Activated naive CD8-positive, alpha-beta T cell treated with anti-CD3 and anti-CD28 coated beads for 36 hours (primary cell): Measurements from ENCODE around the gene GRK7. TPM values are rescaled to one million over a fixed set of nuclear protein-coding genes. Genes with fewer than 3 reads are reported as not detected.
"Not testable (repeated sequence)": the region's sequence is repeated elsewhere in the genome, so short reads cannot be mapped to it uniquely, and the experiment has no call there.

Experiments used
- DNase-seq: peaks from one replicate; pipeline ENCODE4 v3.0.0; 2021
- H3K27ac Mint-ChIP-seq: one replicate; pipeline ENCODE4 v1.8.0; 2022; ENCODE audit warnings: mild to moderate bottlenecking, moderate library complexity, mixed read lengths
- H3K27me3 Mint-ChIP-seq: one replicate; pipeline ENCODE4 v1.8.0; 2022; ENCODE audit warnings: mild to moderate bottlenecking, mixed read lengths
- H3K36me3 Mint-ChIP-seq: one replicate; pipeline ENCODE4 v1.8.0; 2021; ENCODE audit warnings: mild to moderate bottlenecking, mixed read lengths
- H3K4me1 Mint-ChIP-seq: one replicate; pipeline ENCODE4 v1.8.0; 2021; ENCODE audit warnings: mixed read lengths
- H3K4me3 Mint-ChIP-seq: one replicate; pipeline ENCODE4 v1.8.0; 2022; ENCODE audit warnings: mild to moderate bottlenecking, moderate library complexity, mixed read lengths
- H3K9me3 Mint-ChIP-seq: one replicate; pipeline ENCODE4 v1.8.0; 2022; ENCODE audit warnings: mixed read lengths
- total RNA-seq, 2 experiments: library from RNA; stranded (reverse); gene quantifications; one replicate each; pipeline ENCODE4 v1.2.3, GENCODE V29; 2021

GRK7 gene
- total RNA-seq, 2 experiments from 2014 or later = not detected

GRCh38 chr3:141738022-141738890 is 25.0 kb upstream of the GRK7 start, which contains the start of gene RNF7:
RNF7 (plus strand) TSS chr3:141738298; CDS start chr3:141738342, 44 bp downstream.
- peak within 1 kb of the TSS; percentile 99 for H3K4me3 Mint-ChIP-seq
- DNase-seq = peak; percentile 99
- H3K27ac Mint-ChIP-seq = peak within 1 kb of the TSS; percentile 99
- H3K9me3 Mint-ChIP-seq = no peaks in the 10 kb centered on the region
- no peaks in the 10 kb centered on the region for H3K27me3 Mint-ChIP-seq
- peaks cover 26% of the 10 kb centered on the region for H3K4me1 Mint-ChIP-seq
- H3K36me3 Mint-ChIP-seq = peaks cover 5% of the 10 kb centered on the region

- Mint-ChIP-seq H3K36me3 (peaks cover 5% of the 10 kb centered on the region), H3K27ac (peak overlapping the region; percentile 99), H3K27me3 (no peaks in the 10 kb centered on the region), H3K9me3 (no peaks in the 10 kb centered on the region), H3K4me3 (peak overlapping the region; percentile 99), H3K4me1 (peaks cover 29% of the 10 kb centered on the region)
- no peak for DNase-seq
Measured at GRCh38 chr3:141738891-141739363, 24.3 kb upstream of the GRK7 start.

- Mint-ChIP-seq H3K27me3 (no peaks in the 10 kb centered on the region), H3K27ac (peak overlapping the region; percentile 99), H3K9me3 (no peaks in the 10 kb centered on the region), H3K36me3 (peaks cover 13% of the 10 kb centered on the region), H3K4me1 (peaks cover 36% of the 10 kb centered on the region), H3K4me3 (peak overlapping the region; percentile 99)
- no peak for DNase-seq
Measured at GRCh38 chr3:141739731-141740130, 23.5 kb upstream of the GRK7 start.

GRCh38 chr3:141740349-141740748 is 22.9 kb upstream of the GRK7 start:
- no peak overlapping the region for H3K27ac Mint-ChIP-seq

GRCh38 chr3:141743305-141743704 is 19.9 kb upstream of the GRK7 start:
- no peaks in the 10 kb centered on the region for H3K27me3 Mint-ChIP-seq
- peaks cover 19% of the 10 kb centered on the region for H3K36me3 Mint-ChIP-seq
- H3K4me1 Mint-ChIP-seq = peaks cover 40% of the 10 kb centered on the region
- no peak overlapping the region for H3K27ac Mint-ChIP-seq
- no peaks in the 10 kb centered on the region for H3K9me3 Mint-ChIP-seq
- no peak overlapping the region for H3K4me3 Mint-ChIP-seq
- no peak for DNase-seq

More at GRCh38 chr3:141740349-141740748, 22.9 kb upstream of the GRK7 start:
- H3K4me1 Mint-ChIP-seq = peaks cover 36% of the 10 kb centered on the region
- no peaks in the 10 kb centered on the region for H3K27me3 Mint-ChIP-seq
- peaks cover 17% of the 10 kb centered on the region for H3K36me3 Mint-ChIP-seq
- no peaks in the 10 kb centered on the region for H3K9me3 Mint-ChIP-seq
- peak overlapping the region; percentile 99 for H3K4me3 Mint-ChIP-seq
- DNase-seq = no peak

GRCh38 chr3:141746962-141747361 is 16.2 kb upstream of the GRK7 start:
- Mint-ChIP-seq H3K4me1 (peaks cover 23% of the 10 kb centered on the region), H3K27ac (no peak overlapping the region), H3K9me3 (no peaks in the 10 kb centered on the region), H3K4me3 (no peak overlapping the region), H3K27me3 (no peaks in the 10 kb centered on the region), H3K36me3 (peaks cover 18% of the 10 kb centered on the region)
- no peak for DNase-seq

GRCh38 chr3:141753399-141753798 is 9.8 kb upstream of the GRK7 start:
- Mint-ChIP-seq H3K27me3 (no peaks in the 10 kb centered on the region), H3K27ac (no peak overlapping the region)

GRCh38 chr3:141754032-141754431 is 9.2 kb upstream of the GRK7 start:
- Mint-ChIP-seq H3K4me1 (no peaks in the 10 kb centered on the region), H3K27ac (no peak overlapping the region), H3K9me3 (no peaks in the 10 kb centered on the region), H3K36me3 (peaks cover 2% of the 10 kb centered on the region), H3K27me3 (no peaks in the 10 kb centered on the region), H3K4me3 (no peak overlapping the region)
- no peak for DNase-seq

More at GRCh38 chr3:141753399-141753798, 9.8 kb upstream of the GRK7 start:
- no peak overlapping the region for H3K4me3 Mint-ChIP-seq
- DNase-seq = no peak
- H3K4me1 Mint-ChIP-seq = no peaks in the 10 kb centered on the region
- H3K9me3 Mint-ChIP-seq = no peaks in the 10 kb centered on the region
- H3K36me3 Mint-ChIP-seq = peaks cover 2% of the 10 kb centered on the region

- not testable (repeated sequence) for H3K27ac Mint-ChIP-seq, H3K36me3 Mint-ChIP-seq, H3K4me3 Mint-ChIP-seq, H3K27me3 Mint-ChIP-seq, H3K9me3 Mint-ChIP-seq, DNase-seq, H3K4me1 Mint-ChIP-seq
Measured at GRCh38 chr3:141762552-141762951, 656 bp upstream of the GRK7 start.

GRCh38 chr3:141764045-141764444 is 837 bp downstream of the GRK7 start:
- no peak overlapping the region for H3K4me3 Mint-ChIP-seq
- peaks cover 3% of the 10 kb centered on the region for H3K36me3 Mint-ChIP-seq
- no peak overlapping the region for H3K27ac Mint-ChIP-seq
- DNase-seq = no peak
- no peaks in the 10 kb centered on the region for H3K27me3 Mint-ChIP-seq
- H3K9me3 Mint-ChIP-seq = no peaks in the 10 kb centered on the region
- H3K4me1 Mint-ChIP-seq = peaks cover 4% of the 10 kb centered on the region

GRCh38 chr3:141764465-141764864 is 1.3 kb downstream of the GRK7 start:
- Mint-ChIP-seq H3K4me1 (peaks cover 4% of the 10 kb centered on the region), H3K36me3 (peaks cover 4% of the 10 kb centered on the region), H3K27me3 (no peaks in the 10 kb centered on the region), H3K9me3 (no peaks in the 10 kb centered on the region), H3K4me3 (no peak overlapping the region), H3K27ac (no peak overlapping the region)
- no peak for DNase-seq

GRCh38 chr3:141764986-141765385 is 1.8 kb downstream of the GRK7 start:
- no peak for DNase-seq
- H3K4me3 Mint-ChIP-seq = no peak overlapping the region

GRCh38 chr3:141767066-141767465 is 3.9 kb downstream of the GRK7 start:
- Mint-ChIP-seq H3K27ac (no peak overlapping the region), H3K4me1 (peaks cover 4% of the 10 kb centered on the region), H3K36me3 (peaks cover 4% of the 10 kb centered on the region), H3K9me3 (no peaks in the 10 kb centered on the region), H3K4me3 (no peak overlapping the region), H3K27me3 (no peaks in the 10 kb centered on the region)
- no peak for DNase-seq

More at GRCh38 chr3:141764986-141765385, 1.8 kb downstream of the GRK7 start:
- H3K9me3 Mint-ChIP-seq = no peaks in the 10 kb centered on the region
- peaks cover 4% of the 10 kb centered on the region for H3K36me3 Mint-ChIP-seq
- no peaks in the 10 kb centered on the region for H3K27me3 Mint-ChIP-seq
- no peak overlapping the region for H3K27ac Mint-ChIP-seq
- H3K4me1 Mint-ChIP-seq = peaks cover 4% of the 10 kb centered on the region

GRCh38 chr3:141769221-141769894 is 6.2 kb downstream of the GRK7 start:
- Mint-ChIP-seq H3K36me3 (peaks cover 4% of the 10 kb centered on the region), H3K9me3 (no peaks in the 10 kb centered on the region), H3K27ac (no peak overlapping the region), H3K4me3 (no peak overlapping the region), H3K4me1 (peaks cover 4% of the 10 kb centered on the region), H3K27me3 (no peaks in the 10 kb centered on the region)
- no peak for DNase-seq

GRCh38 chr3:141773676-141774075 is 10.5 kb downstream of the GRK7 start:
- Mint-ChIP-seq H3K9me3 (no peaks in the 10 kb centered on the region), H3K36me3 (peaks cover 3% of the 10 kb centered on the region), H3K4me3 (no peak overlapping the region), H3K27me3 (no peaks in the 10 kb centered on the region), H3K4me1 (no peaks in the 10 kb centered on the region), H3K27ac (no peak overlapping the region)
- no peak for DNase-seq
